ENCODE data around the gene LEMD2.

DNA sequence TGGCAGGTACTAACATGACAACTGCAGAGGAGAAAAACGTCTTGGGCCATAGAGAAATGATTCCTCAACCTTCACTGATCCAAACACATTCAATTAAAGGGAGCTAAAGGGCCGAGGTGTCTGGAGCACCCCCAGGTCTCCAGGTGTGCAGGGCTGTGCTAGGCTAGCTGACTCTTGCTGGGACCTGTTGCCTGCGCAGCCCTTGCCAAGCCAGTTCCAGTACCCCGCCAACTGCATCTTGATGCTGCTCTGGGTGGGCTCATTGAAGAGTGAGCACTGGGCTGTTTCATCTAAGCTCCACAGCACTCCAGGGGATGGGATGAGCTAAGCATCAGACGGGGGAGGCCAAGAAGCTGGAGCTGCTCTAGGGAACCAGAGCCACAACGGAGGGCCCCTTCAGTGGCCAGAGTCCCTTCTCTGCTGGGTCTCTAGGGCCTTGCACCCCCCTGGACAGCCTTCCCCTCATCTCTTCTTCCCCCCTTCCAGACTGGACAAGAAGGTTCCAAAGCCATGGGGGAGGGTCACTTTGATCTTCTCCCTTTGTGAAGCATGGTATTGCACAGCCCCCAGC, 15.9 kb downstream of the LEMD2 start:
- TF ChIP-seq POLR2AphosphoS5 (IDR thresholded peaks at IDR 0.05; ENCODE audit: low read depth, low read length), result no peak
- no peak for TF ChIP-seq POLR2A (IDR thresholded peaks at IDR 0.05; ENCODE audit: borderline replicate concordance, extremely low read depth, insufficient read depth, insufficient read length)
